Keratinocyte (primary cell): ENCODE data around the gene DLX4. TPM values are rescaled to one million over a fixed set of nuclear protein-coding genes. Genes with fewer than 3 reads are reported as not detected.

ENCODE experiments used
- DNase-seq: peaks from one replicate; pipeline ENCODE4 v3.0.0-alpha.2; 2011; ENCODE audit warnings: low read depth, missing footprints, low spot score
- FAIRE-seq: peaks from 2 replicates; lab custom pipeline; 2011; peaks lifted over from hg19 to GRCh38; lab: Jason Lieb, UNC
- H2AFZ ChIP-seq: 2 replicates; pipeline ENCODE4 v1.6.0; 2012; ENCODE audit warnings: low read length, control low read depth, inconsistent platforms; ENCODE audit not compliant: control insufficient read depth
- H3K27ac ChIP-seq: 2 replicates; pipeline ENCODE4 v1.5.1; 2011; ENCODE audit warnings: low read length; ENCODE audit not compliant: control insufficient read depth, insufficient read depth
- H3K27me3 ChIP-seq: 3 replicates; pipeline ENCODE4 v1.6.0; 2011; ENCODE audit warnings: low read length; ENCODE audit not compliant: control insufficient read depth, insufficient read depth; ENCODE audit errors: extremely low read depth
- H3K36me3 ChIP-seq, 2 experiments: 2 replicates in 1 of 2; 3 replicates in 1 of 2; pipeline ENCODE4 v1.5.1; 2011; ENCODE audit warnings: low read length in 2 of 2, mild to moderate bottlenecking in 1 of 2; ENCODE audit not compliant: control insufficient read depth in 2 of 2, insufficient read depth in 2 of 2; ENCODE audit errors: extremely low read depth in 1 of 2
- H3K4me1 ChIP-seq: 3 replicates; pipeline ENCODE4 v1.5.1; 2011; ENCODE audit warnings: low read length; ENCODE audit not compliant: control insufficient read depth, insufficient read depth; ENCODE audit errors: extremely low read depth
- H3K4me2 ChIP-seq: 3 replicates; pipeline ENCODE4 v1.6.0; 2011; ENCODE audit warnings: low read depth, low read length; ENCODE audit not compliant: control insufficient read depth, insufficient read depth; ENCODE audit errors: extremely low read depth
- H3K4me3 ChIP-seq, 3 experiments: fragments of 200-600 bp in 1 of 3; sonication (generic) in 1 of 3; 2 replicates in 2 of 3; 3 replicates in 1 of 3; pipeline ENCODE4 v1.5.1; 2011 to 2016; ENCODE audit warnings: low read length in 3 of 3, mild to moderate bottlenecking in 3 of 3, control low read depth in 2 of 3, inconsistent platforms in 1 of 3, low read depth in 1 of 3, mixed read lengths in 1 of 3, mixed run types in 1 of 3, moderate library complexity in 1 of 3; ENCODE audit not compliant: control insufficient read depth in 2 of 3, insufficient read depth in 2 of 3; ENCODE audit errors: extremely low read depth in 1 of 3
- H3K79me2 ChIP-seq: 2 replicates; pipeline ENCODE4 v1.6.0; 2012; ENCODE audit warnings: low read length; ENCODE audit not compliant: control insufficient read depth, insufficient read depth
- H3K9ac ChIP-seq: 3 replicates; pipeline ENCODE4 v1.6.0; 2011; ENCODE audit warnings: low read length; ENCODE audit not compliant: control insufficient read depth, insufficient read depth; ENCODE audit errors: extremely low read depth
- H3K9me1 ChIP-seq: 3 replicates; pipeline ENCODE4 v1.6.0; 2011; ENCODE audit warnings: low read length; ENCODE audit not compliant: control insufficient read depth, insufficient read depth; ENCODE audit errors: extremely low read depth
- H3K9me3 ChIP-seq: 2 replicates; pipeline ENCODE4 v1.5.1; 2012; ENCODE audit warnings: low read depth, low read length; ENCODE audit not compliant: control insufficient read depth
- H4K20me1 ChIP-seq: 3 replicates; pipeline ENCODE4 v1.6.0; 2011; ENCODE audit warnings: low read length; ENCODE audit not compliant: control insufficient read depth, insufficient read depth; ENCODE audit errors: extremely low read depth
- EZH2 ChIP-seq: IDR thresholded peaks from one replicate; pipeline ENCODE4 v1.6.1; 2012; ENCODE audit warnings: inconsistent platforms, mild to moderate bottlenecking, low read length, moderate library complexity
- dilution Hi-C: fragments of 300-500 bp; cut with MboI; formaldehyde crosslinking; loops from one replicate; pipeline ENCODE4 v1.7.0; 2020; ENCODE audit warnings: low sequenced_read_pairs; ENCODE audit not compliant: extremely low pct_ligation_motif_present
- polyA minus RNA-seq, 3 experiments: library from RNA; depleted of rRNA, polyadenylated mRNA; stranded (reverse); fragments of >200 nt; gene quantifications; 1 replicate in 1 of 3; 2 replicates in 1 of 3; 3 replicates in 1 of 3; pipeline ENCODE4 v1.2.3, GENCODE V29; 2011
- polyA plus RNA-seq, 5 experiments: library from polyadenylated mRNA; depleted of rRNA in 3 of 5; stranded (reverse) in 3 of 5; stranded (forward) in 1 of 5; unstranded in 1 of 5; fragments of >200 nt; gene quantifications; 1 replicate in 1 of 5; 2 replicates in 3 of 5; 3 replicates in 1 of 5; pipeline versions ENCODE4 v1.2.1 to v1.2.3, GENCODE V29; 2011 to 2012; ENCODE audit warnings: missing spikeins in 2 of 5, low read depth in 1 of 5, low replicate concordance in 1 of 5
- TF ChIP-seq, protein P1 (sequence below), 3 experiments: IDR thresholded peaks in 1 of 3; conservative IDR thresholded peaks in 1 of 3; optimal IDR thresholded peaks in 1 of 3; 2 replicates in 2 of 3; 3 replicates in 1 of 3; pipeline versions ENCODE3 to v1.5.1; 2011; ENCODE audit warnings: low read length in 3 of 3, mild to moderate bottlenecking in 3 of 3, moderate library complexity in 2 of 3, control low read depth in 1 of 3, inconsistent platforms in 1 of 3; ENCODE audit not compliant: insufficient read depth in 2 of 3; ENCODE audit errors: extremely low read depth in 1 of 3

Gene DLX4, protein sequence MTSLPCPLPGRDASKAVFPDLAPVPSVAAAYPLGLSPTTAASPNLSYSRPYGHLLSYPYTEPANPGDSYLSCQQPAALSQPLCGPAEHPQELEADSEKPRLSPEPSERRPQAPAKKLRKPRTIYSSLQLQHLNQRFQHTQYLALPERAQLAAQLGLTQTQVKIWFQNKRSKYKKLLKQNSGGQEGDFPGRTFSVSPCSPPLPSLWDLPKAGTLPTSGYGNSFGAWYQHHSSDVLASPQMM
- polyA plus RNA-seq (0.10 to 0.22 TPM (median 0.18 TPM) in 3 replicates), polyA minus RNA-seq (0.10 to 1.4 TPM (median 0.23 TPM) in 3 replicates)
- 0.42 TPM for polyA plus RNA-seq (2011; ENCODE audit: low read depth)
- polyA plus RNA-seq (2011; cell fraction: cytosol; rRNA removed) = 0.31 and 0.34 TPM in 2 replicates
- 0.32 and 0.77 TPM in 2 replicates for polyA plus RNA-seq (2011; cell fraction: nucleus; rRNA removed)
- polyA plus RNA-seq (2012; ENCODE audit: low replicate concordance) = 0.30 and 0.49 TPM in 2 replicates
- polyA minus RNA-seq (2011; cell fraction: cytosol; rRNA and poly(A)+ RNA removed) = 1.7 TPM
- 0.62 TPM in 1 of 2 replicates, not detected in the other for polyA minus RNA-seq (2011; cell fraction: nucleus; rRNA and poly(A)+ RNA removed)

DNA sequence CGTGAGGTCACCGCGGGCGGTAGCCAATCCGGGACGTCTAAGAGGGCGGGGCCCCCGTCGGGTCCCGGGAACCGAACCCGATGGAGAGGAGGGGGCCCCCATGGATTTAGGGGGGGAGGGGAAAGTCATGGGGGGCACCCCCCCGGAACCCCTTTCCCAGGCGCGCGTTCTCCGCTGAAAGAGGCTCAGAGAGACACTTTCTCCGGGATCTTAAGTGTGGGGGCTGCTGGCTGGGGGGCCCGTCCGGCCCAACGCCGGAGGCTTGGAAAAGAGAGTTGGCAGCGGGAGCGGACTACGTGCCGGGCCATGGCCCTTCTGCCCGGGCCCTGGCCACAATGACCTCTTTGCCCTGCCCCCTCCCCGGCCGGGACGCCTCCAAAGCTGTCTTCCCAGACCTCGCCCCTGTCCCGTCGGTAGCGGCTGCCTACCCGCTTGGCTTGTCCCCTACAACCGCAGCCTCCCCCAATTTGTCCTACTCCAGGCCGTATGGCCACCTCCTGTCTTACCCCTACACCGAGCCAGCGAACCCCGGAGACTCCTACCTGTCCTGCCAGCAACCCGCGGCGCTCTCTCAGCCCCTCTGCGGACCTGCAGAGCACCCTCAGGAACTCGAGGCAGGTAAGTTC, at the start of gene DLX4:
Gene DLX4, plus strand, starts transcription at position 57 of the 626 bp plus-strand sequence. Its CDS starts 279 bp downstream, at position 336.
- Histone ChIP-seq H3K9ac (peak within 1 kb of the TSS; percentile 57), H2AFZ (no peak within 1 kb of the TSS), H3K4me3 (peak within 1 kb of the TSS; percentile 32 to 68 (median 63)), H3K4me1 (peaks cover 10% of the 10 kb centered on the region), H3K9me1 (no peaks in the 10 kb centered on the region), H3K27me3 (peaks cover 92% of the 10 kb centered on the region), H3K4me2 (peak within 1 kb of the TSS; percentile 94), H4K20me1 (no peaks in the 10 kb centered on the region), H3K27ac (peak within 1 kb of the TSS; percentile 5), H3K9me3 (no peaks in the 10 kb centered on the region), H3K79me2 (no peaks in the 10 kb centered on the region), H3K36me3 (no peaks in the 10 kb centered on the region)
- TF ChIP-seq, protein P1, sequence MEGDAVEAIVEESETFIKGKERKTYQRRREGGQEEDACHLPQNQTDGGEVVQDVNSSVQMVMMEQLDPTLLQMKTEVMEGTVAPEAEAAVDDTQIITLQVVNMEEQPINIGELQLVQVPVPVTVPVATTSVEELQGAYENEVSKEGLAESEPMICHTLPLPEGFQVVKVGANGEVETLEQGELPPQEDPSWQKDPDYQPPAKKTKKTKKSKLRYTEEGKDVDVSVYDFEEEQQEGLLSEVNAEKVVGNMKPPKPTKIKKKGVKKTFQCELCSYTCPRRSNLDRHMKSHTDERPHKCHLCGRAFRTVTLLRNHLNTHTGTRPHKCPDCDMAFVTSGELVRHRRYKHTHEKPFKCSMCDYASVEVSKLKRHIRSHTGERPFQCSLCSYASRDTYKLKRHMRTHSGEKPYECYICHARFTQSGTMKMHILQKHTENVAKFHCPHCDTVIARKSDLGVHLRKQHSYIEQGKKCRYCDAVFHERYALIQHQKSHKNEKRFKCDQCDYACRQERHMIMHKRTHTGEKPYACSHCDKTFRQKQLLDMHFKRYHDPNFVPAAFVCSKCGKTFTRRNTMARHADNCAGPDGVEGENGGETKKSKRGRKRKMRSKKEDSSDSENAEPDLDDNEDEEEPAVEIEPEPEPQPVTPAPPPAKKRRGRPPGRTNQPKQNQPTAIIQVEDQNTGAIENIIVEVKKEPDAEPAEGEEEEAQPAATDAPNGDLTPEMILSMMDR (optimal IDR thresholded peaks at IDR 0.05 in 1 of 3, IDR thresholded peaks at IDR 0.05 in 1 of 3, conservative IDR thresholded peaks at IDR 0.05 in 1 of 3; ENCODE audit: extremely low read depth in 1 of 3, insufficient read depth in 2 of 3, low read length in 3 of 3) = no peak
- TF ChIP-seq EZH2 = peak; percentile 55
- dilution Hi-C loops = no loop called here
- FAIRE-seq (no peak), DNase-seq (no peak)

DNA sequence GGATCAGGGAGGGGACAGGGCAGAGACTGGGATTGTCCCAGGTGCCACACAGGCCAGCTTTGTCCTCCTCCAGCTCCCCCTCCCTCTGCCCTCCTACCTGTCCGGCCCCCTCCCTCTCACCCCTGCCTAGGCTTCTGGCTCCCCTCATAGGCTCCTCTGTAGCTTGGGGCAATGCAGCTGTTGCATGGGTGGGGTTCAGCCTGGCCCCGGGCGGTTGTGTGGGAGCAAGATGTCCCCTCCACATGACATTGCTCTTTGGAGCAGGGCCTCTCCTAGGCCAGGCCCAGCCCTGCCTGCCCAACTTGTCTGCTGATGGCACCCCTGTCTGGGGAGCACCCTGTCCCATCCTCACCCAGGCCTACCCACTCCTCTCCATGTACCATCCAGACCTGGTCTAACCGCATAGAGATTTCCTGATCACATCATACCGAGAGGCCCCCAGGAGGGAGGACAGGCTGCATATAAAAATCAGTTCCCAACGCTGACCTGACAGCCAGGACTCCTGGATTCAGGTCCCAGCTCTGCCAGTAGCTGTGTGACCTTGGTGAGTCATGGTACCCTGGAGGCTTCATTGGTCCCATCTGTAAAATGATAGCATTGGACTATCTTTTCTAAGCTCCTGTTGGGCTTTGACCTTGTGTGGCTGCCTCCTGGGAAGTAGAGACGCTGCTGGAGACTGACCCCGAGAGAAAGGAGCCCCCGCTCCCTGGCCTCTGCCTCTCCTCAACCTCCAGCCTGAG, 48.8 kb upstream of the DLX4 start:
- Histone ChIP-seq H3K27ac (no peak overlapping the region), H3K9me1 (no peaks in the 10 kb centered on the region), H3K4me2 (no peak overlapping the region), H3K4me1 (no peaks in the 10 kb centered on the region), H4K20me1 (no peaks in the 10 kb centered on the region), H3K9me3 (no peaks in the 10 kb centered on the region), H3K36me3 (no peaks in the 10 kb centered on the region), H3K4me3 (no peak overlapping the region), H3K79me2 (no peaks in the 10 kb centered on the region), H2AFZ (no peak overlapping the region), H3K9ac (no peak overlapping the region), H3K27me3 (peaks cover 30% of the 10 kb centered on the region)
- no peak for TF ChIP-seq EZH2
- TF ChIP-seq, protein P1 (optimal IDR thresholded peaks at IDR 0.05 in 1 of 3, IDR thresholded peaks at IDR 0.05 in 1 of 3, conservative IDR thresholded peaks at IDR 0.05 in 1 of 3; ENCODE audit: extremely low read depth in 1 of 3, insufficient read depth in 2 of 3, low read length in 3 of 3) = no peak
- dilution Hi-C loops = no loop called here
- no peak for DNase-seq
- no peak for FAIRE-seq
